HG03025 (cell line): ENCODE results near the gene ADAMTSL4.

Source experiments
- ATAC-seq: cut with Tn5 transposase; IDR thresholded peaks from one replicate; pipeline ENCODE4 v1.9.1; 2021; ENCODE audit warnings: mild to moderate bottlenecking, moderate library complexity; ENCODE audit not compliant: unreplicated experiment, low FRiP score

ADAMTSL4 gene

DNA sequence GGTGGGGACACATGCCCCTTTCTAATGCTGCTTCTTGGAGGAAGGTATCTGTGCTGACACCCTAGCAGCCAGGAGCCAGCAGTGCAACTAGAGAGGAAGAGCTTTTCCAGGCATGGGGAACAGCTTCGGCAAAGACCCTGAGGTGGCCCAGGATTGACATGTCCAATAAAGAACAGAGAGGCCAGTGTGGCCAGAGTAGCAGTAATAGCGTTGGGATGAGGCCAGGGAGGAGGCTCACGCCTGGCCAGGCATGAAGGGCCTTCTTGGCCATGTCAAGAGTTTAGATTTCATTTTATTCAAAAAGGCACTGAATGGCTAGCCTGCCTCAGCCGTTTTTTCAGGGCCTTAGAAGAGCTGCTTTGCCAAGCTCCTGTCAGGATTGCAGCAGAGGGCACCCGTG lies 16.3 kb upstream of the ADAMTSL4 start:
- ATAC-seq = no peak

DNA sequence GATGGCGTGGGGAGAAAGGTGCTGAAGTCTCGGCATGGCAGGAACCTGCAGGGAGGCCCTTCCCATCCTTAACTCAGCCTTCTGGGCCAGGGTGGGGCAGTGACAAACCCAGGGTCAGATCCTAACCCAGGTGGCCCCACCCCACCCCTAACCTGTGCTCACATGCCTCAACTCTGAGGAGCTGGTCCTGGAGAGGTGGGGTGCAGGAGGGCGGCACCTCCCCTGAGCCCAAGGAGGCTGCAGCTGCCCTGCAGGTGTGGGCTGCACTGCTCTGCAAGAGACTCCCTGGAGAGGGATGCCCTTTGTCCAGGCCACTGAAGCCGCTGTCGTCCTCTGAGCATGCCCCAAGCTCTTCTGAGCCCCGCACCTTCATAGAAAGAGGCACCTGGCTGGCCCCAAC lies 15.2 kb upstream of the ADAMTSL4 start:
- ATAC-seq = no peak

DNA sequence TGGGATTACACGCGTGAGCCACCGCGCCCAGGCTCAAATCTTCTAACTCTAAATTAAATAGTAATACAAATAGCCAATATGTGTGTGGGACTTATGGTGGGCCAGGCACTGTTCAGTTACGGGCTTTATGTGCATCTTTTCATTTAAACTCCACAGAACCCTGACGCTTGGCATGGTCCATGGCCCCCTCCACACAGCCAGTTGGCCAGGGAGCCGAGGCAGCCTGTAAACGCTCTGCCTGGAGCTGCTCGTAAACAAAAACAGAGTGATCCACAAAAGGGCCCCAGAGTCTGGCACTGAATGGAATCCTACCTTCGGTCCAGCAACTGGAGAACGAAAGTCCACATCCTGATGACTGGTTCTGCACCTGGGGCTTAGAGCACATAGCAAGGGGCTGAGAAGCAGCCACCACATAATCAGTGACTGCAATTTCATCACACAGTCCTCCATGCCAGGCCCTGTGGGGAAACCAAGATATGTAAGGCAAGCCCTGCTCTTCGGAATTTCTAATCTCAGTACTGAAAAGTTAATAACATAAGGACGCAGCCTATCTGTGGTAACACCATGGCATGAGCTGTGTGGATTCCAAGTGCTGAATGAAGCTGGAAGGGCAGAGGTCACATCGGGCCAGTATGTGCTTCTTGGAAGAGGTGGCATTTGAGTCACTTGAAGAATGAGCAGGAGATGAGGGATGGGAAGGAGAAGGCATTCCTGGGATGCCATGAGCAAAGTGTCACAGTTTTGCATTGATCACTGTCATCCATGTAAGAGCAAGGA lies 13.5 kb upstream of the ADAMTSL4 start:
- ATAC-seq = no peak

DNA sequence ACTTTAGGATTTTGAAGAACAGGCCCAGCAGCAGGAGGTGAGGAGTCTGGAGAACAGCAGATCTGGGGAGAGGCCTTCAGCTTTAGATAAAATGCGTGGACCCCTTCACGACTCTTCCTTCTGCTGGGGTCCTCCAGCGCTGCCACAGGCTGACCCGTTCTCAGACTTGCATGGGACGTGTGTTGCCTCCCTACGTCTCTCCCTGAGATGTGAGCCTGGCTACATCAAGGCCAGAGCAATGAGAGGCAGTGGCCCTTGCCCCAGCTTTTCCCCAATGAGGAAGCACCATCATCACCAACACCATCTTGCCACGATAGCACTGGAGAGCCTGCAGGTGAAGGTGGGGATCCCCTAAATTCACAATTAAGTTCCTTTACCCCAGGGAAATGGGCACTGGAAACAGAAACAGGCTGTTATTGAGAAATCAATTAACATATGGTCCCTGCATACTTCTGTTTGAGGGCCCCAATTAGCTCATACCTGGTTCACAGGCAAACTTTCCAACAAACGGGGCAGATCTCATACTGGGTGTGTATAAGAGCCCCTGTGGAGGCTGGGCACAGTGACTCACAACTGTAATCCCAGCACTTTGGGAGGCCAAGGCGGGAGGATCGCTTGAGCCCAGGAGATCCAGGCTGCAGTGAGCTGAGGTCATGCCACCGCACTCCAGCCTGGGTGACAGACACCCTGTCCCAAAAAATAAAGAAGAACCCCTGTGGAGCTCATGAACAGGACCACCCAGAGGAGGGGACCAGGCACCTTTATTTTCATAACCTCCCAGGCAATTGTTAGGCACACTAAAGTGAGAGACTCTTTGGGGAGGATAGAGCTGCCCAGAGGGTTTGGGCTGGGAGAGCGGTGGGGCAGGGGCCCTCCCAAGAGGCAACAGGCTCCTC lies 12.1 kb upstream of the ADAMTSL4 start:
- ATAC-seq = no peak

DNA sequence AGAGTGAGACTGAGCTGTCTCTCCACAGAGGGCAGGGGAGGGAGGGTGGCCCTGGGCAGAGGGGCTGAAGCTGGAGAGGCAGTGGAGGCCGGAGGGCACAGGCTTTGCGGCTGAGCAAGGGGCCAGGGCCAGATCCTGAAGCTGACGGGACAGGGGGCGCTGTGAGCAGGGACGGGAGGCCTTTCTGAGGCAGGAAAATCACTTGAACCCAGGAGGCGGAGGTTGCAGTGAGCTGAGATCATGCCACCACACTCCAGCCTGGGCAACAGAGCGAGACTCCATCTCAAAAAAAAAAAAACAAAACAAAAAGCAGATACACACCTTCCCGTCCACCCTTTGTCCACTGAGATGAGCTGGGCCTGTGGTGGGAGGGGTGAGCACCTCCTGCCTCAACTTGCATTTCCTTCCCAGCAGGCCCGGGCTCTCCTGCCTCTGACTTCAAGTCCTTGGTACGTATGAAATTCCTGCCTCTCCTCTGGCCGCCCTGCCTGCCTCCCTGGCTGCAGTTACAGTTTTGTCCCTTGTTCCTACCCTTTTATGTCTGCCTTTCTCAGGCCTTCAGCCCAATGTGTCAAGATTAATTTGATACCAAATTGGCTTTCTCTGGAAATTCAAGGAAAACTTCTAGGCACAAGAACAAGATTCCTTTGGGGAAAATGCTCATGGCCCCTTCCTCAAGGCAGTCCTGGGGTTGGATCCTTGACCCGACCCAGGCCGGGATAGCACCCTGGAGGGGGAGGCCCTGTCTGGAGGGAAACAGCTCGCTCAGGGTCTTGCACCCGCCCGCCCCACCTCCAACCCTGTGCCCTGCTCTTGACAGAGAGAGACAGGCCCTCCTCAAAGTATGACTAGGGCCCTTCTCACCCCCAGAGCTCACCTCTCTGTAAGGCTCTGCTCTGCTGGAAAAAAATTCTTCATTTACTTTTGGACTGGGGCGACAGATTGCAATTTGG lies 11.2 kb upstream of the ADAMTSL4 start:
- ATAC-seq = no peak

DNA sequence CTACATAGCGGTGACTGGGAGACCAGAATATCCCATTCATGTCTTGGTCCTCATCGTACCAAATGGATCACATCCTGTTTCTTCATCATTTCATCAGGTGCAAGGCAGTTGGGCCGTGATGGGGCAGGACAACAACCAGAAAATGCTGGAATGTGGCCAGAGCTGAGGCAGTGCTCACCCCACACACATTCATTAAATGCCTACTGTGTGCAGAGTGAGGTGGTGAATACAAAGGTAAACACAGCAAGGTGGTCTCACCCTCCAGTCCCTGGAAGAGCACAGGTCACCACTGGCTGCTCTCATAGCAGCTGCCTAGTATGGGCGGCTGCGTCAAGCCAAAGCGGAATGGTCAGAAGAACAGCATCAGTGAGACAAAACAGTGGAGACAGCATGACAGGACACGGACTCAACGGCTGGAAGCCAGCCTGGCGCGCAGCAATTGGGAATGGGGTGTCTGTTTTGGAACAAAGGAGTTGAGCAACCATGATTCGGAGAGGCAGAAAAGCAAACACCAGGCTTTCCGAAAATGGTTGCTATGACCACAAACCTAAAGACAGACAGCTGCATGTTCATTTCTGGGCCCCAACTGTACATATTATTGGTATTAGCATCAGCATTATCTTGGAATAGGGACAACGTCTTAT lies 5.6 kb upstream of the ADAMTSL4 start:
- ATAC-seq = no peak

DNA sequence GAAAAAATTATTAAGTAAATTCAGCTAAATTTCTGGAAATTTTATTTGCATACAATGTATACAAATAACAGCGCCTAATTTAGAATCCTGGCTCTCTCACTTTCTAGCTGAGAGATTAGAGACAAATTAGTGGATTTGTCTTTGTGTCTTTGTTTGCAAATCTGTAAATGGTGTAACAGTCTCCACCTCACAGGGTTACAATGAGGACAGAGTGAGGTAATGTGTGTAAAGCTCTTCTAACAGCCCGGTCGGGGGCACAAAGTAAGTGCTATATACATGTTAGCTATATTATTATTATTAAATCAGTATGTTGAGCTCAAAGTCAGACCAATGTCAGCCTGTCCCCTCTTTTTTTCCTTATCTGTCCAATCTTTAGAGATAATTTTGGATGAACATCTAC lies 5.0 kb upstream of the ADAMTSL4 start:
- no peak for ATAC-seq

DNA sequence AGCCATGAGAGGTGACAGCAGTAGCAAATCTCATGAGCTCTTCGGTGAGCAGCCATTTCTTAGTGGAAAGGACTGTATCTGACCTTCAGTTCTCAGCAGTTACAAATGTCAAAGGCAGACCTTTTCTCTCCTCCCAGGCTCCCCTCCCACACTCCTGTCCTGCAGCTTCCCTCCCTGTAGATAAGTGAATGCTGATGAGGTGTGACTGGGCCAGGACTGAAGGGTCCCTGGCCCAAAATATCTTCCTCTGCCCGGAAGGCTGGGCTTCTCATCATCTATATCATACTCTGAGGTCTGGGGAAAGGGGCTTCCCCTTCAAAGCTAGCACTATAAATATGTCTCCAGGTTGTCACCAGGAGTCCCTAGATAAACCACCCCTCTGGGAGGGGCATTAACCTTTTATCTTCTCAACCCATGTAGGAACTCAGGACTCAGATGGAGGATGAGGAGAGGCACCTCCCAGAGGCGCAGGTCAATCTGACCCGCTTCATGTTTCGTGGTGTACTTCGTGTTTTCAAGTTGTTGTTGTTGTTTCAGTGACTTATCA lies 3.6 kb upstream of the ADAMTSL4 start:
- ATAC-seq = no peak

DNA sequence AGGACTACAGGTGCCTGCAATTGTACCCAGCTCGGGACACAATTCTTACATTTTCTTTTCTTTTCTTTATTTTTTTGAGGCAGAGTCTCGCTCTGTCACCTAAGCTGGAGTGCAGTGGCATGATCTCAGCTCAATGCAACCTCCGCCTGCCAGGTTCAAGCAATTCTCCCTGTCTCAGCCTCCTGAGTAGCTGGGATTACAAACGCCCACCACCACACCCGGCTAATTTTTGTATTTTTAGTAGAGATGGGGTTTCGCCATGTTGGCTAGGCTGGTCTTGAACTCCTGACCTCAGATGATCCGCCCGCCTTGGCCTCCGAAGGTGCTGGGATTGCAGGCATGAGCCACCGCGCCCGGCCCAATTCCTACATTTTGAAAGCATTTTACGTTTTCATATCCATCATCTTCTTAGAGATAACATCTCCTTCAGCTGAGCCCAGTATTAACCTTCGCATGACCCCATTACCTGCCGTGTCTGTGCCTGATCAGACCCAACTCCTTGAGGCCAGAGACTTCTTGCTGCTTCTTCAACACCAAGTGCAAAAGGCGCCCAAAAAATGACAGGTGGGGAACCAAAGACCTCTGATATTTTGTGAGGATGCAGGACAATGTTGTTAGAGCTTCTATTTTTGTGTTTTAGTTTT lies 2.8 kb upstream of the ADAMTSL4 start:
- ATAC-seq = no peak

DNA sequence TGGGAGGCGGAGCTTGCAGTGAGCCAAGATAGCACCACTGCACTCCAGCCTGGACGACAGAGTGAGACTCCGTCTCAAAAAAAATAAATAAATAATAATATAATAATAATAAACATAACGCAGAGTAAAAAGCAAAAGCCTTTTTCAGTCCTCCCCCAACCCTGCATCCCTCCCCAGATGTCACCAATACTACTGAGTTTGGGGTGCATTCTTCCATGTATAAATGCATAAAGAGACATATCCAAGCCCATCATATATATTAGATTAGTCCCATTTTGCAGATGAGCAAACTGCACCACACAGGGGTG lies 930 bp upstream of the ADAMTSL4 start:
- ATAC-seq = no peak

DNA sequence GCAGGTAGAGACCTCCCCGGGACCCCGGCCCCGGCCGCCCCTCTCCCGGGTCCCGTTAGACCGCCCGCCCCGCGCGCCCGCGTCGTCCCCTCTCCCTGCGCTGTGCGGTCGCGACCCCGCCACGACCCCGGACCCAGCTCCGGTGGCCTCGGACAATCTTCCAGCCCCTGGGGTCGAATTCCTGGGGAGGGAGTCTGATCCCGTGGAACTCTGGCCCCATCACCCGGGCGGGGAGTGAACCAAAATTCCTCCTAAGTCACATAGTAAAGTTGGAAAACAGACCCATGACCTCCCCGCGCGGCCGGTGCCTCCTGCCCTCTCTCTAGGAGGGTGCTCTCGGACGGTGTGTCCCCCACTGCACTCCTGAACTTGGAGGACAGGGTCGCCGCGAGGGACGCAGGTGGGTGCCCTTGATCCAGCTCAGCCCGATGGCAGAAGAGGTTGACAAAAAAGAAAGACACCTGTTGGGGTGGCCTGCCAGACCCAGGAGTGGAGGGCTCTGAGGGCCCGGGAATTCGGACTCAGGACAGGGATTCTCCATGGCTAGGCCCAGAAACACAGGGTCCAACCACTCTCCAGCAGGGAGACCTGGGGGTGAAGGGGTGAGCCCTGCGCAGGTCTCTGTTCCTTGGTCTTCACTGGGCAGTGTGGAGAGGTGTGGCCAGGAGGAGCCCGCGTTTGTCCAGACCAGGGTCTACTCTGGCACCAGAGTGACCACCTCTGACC lies 451 bp downstream of the ADAMTSL4 start:
- ATAC-seq = no peak

DNA sequence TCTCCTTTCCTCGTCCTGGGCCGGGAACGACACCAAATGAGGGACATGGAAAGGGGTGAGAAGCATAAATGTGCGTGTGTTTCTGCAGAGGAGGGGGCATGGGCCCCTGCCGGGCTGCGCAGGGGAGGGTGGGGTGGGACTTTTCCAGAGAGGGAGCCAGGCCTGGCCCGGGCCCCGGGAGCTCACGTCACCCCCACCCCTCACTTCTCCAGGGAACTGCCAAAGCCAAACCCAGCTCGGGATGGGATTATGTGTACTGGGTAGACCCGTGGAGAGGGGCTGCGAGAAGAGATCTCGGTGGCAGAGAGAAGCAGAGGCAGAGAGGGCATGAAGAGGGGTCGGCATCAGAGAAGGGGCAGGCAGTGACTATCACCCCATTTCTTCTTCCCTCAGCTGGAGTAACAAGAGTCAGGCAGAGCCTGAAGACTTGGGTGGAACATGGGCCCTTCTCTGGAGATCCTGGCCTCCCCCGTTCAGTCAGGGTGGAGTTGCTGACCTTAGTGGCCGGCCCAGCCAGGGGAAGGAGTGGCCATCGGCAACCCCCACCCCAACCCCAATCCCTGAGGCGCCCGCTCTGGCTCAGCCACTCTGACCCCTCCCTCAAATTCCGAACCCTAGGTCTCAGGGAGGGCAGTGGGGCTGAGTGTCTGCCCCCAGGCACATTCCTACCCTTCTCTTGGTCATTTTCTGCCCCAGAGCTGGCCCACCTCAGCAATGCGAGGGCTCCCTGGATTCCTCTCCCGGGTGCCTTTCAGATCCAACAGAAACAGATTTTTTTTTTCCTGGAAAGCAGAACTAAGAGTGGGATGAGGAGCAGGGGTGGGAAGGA lies 1.2 kb downstream of the ADAMTSL4 start:
- no peak for ATAC-seq

DNA sequence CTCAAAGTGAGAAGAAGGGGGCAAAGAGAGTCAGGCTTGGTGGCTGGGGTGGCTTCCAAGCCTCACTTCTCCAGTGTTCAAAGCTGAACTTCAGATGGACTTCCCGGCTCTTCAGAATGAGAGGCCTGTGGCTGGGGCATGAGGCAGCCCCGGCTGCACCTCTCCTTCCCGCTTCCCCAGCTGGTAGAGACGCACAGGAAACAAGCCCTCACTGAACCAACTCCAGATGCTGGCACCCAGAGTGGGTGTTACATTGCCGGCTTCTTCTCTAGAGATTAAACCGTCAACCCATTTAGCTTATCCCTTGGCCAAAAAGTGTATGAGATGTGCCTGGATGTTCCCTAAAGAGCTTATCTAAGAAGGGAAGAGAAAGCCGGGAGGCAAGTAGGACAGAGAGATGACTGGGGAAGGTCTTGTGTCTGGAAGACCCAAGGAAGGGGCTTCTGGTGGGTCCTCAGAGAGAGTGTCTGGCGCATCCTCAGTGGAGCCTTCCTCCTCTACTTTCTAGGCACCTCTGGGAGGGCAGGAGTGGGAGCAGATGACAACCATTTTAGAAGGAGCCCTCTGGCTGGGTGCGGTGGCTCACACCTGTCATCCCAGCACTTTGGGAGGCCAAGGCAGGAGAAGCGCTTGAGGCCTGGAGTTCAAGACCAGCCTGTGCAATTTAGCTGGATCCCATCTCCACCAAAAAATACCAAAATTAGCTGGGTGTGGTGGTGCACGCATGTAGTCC lies 2.0 kb downstream of the ADAMTSL4 start:
- ATAC-seq = no peak

DNA sequence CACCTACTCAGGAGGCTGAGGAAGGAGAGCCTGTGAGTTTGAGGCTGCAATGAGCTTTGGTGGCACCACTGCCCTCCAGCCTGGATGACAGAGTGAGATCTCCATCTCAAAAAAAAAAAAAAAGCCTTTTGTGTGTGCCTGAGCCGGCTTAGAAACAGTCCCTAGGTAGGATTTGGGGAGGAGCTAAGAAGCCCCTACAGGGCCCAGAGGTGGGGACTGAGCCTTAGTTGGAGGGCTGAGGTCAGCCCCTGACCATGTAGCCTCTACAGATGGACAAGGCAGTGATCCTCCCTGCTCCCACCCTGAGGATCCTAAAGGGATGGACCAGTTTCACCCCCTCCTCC lies 2.5 kb downstream of the ADAMTSL4 start:
- no peak for ATAC-seq

DNA sequence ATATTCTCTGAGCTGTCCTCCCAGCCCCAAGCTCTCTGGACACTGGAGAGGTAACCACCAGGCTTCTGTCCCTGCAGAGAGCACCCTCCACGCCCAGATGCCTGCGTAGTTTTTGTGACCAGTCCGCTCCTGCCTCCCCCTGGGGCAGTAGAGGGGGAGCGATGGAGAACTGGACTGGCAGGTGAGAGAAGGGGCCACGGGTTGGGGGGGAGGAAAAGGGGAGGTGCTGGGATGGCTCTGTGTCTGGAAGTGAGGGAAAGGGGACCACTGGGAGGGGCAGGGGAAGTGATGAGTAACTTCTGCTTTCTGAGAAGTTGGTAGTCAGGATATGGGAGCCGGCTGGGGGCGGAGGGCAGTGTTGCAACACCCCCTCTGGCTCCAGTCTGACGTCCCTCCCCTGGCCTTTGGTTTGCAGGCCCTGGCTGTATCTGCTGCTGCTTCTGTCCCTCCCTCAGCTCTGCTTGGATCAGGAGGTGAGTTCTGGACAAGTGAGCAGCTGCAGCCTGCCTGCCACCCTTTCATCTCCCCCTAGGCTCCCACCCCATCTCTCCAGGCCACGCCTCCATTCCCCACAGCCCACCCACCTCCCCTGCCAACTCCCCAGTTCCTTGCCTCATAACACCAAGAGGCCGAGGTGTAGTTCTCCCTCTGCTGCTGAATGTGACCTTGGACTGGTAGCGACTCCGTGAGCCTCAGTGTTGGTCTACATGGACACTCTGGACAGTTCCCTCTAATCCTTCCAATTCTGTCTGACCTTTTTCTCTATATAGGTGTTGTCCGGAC lies 3.1 kb downstream of the ADAMTSL4 start:
- ATAC-seq = no peak

DNA sequence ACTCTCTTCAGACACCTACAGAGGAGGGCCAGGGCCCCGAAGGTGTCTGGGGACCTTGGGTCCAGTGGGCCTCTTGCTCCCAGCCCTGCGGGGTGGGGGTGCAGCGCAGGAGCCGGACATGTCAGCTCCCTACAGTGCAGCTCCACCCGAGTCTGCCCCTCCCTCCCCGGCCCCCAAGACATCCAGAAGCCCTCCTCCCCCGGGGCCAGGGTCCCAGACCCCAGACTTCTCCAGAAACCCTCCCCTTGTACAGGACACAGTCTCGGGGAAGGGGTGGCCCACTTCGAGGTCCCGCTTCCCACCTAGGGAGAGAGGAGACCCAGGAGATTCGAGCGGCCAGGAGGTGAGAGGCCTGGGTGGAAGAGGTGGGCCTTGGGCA lies 3.7 kb downstream of the ADAMTSL4 start:
- ATAC-seq = no peak
